OCI-LY1 (cell line): Measurements from ENCODE around the gene RXFP3.

Experiments used
- H2AFZ ChIP-seq: fragments of 200-600 bp; sonication (generic), shearing (Covaris generic); 2 replicates; pipeline ENCODE4 v1.6.0; 2014; ENCODE audit warnings: antibody characterized with exemption, mild to moderate bottlenecking, low read length
- H3F3A ChIP-seq: fragments of 200-600 bp; sonication (generic), shearing (Covaris generic); 2 replicates; pipeline ENCODE4 v1.6.0; 2014; ENCODE audit warnings: mild to moderate bottlenecking, antibody characterized with exemption, low read length, moderate library complexity; ENCODE audit not compliant: insufficient read depth
- H3K27ac ChIP-seq: fragments of 200-600 bp; sonication (generic); 2 replicates; pipeline ENCODE4 v1.5.1; 2014; ENCODE audit warnings: low read length, mixed run types, mild to moderate bottlenecking, low read depth; ENCODE audit not compliant: poor library complexity, severe bottlenecking
- H3K27me3 ChIP-seq: fragments of 200-600 bp; sonication (generic); 2 replicates; pipeline ENCODE4 v1.6.0; 2014; ENCODE audit warnings: antibody characterized with exemption, mild to moderate bottlenecking, low read length, moderate library complexity; ENCODE audit not compliant: insufficient read depth
- H3K36me3 ChIP-seq: fragments of 200-600 bp; sonication (generic); 2 replicates; pipeline ENCODE4 v1.6.1; 2014; ENCODE audit warnings: mild to moderate bottlenecking, antibody characterized with exemption, low read length, moderate library complexity, mixed read lengths; ENCODE audit not compliant: insufficient read depth
- H3K4me1 ChIP-seq: fragments of 200-600 bp; sonication (generic); 2 replicates; pipeline ENCODE4 v1.5.1; 2014; ENCODE audit warnings: mild to moderate bottlenecking, low read length, moderate library complexity; ENCODE audit not compliant: insufficient read depth, severe bottlenecking
- H3K4me2 ChIP-seq: fragments of 200-600 bp; sonication (generic), shearing (Covaris generic); 2 replicates; pipeline ENCODE4 v1.6.1; 2014; ENCODE audit warnings: low read length
- H3K4me3 ChIP-seq: fragments of 200-600 bp; sonication (generic); 2 replicates; pipeline ENCODE4 v1.5.1; 2014; ENCODE audit warnings: low read length, low read depth, mild to moderate bottlenecking, mixed read lengths; ENCODE audit not compliant: poor library complexity, severe bottlenecking
- H3K79me2 ChIP-seq: fragments of 200-600 bp; shearing (Covaris generic); 2 replicates; pipeline ENCODE4 v1.6.1; 2016; ENCODE audit warnings: mixed run types, low read length, mixed read lengths; ENCODE audit not compliant: insufficient read depth
- H3K9ac ChIP-seq: fragments of 200-600 bp; sonication (generic), shearing (Covaris generic); 2 replicates; pipeline ENCODE4 v1.6.1; 2014; ENCODE audit warnings: mild to moderate bottlenecking, low read length, mixed read lengths
- H3K9me2 ChIP-seq: fragments of 200-600 bp; sonication (generic), shearing (Covaris generic); 2 replicates; pipeline ENCODE4 v1.6.1; 2014; ENCODE audit warnings: low read depth, mild to moderate bottlenecking, low read length, mixed read lengths
- H3K9me3 ChIP-seq: fragments of 200-600 bp; shearing (Covaris generic); 2 replicates; pipeline ENCODE4 v1.6.1; 2014; ENCODE audit warnings: low read length, mixed read lengths
- H4K20me1 ChIP-seq: fragments of 200-600 bp; sonication (generic), shearing (Covaris generic); 2 replicates; pipeline ENCODE4 v1.6.0; 2016; ENCODE audit warnings: mild to moderate bottlenecking, low read length; ENCODE audit not compliant: insufficient read depth
- EZH2 ChIP-seq: fragments of 200-600 bp; sonication (generic), shearing (Covaris generic); IDR thresholded peaks from 2 replicates; pipeline ENCODE4 v1.8.0; 2017; ENCODE audit warnings: borderline replicate concordance, mixed run types, mild to moderate bottlenecking, antibody characterized with exemption, low read length, moderate library complexity, mixed read lengths
- TF ChIP-seq, protein P1 (sequence below): fragments of 200-600 bp; sonication (generic), shearing (Covaris generic); IDR thresholded peaks from 2 replicates; pipeline ENCODE4 v1.5.1; 2017; ENCODE audit warnings: mild to moderate bottlenecking, antibody characterized with exemption, low read length, moderate library complexity, mixed read lengths

The RXFP3 gene

GRCh38 chr5:33892620-33893137 is 43.5 kb upstream of the RXFP3 start:
- TF ChIP-seq, protein P1, sequence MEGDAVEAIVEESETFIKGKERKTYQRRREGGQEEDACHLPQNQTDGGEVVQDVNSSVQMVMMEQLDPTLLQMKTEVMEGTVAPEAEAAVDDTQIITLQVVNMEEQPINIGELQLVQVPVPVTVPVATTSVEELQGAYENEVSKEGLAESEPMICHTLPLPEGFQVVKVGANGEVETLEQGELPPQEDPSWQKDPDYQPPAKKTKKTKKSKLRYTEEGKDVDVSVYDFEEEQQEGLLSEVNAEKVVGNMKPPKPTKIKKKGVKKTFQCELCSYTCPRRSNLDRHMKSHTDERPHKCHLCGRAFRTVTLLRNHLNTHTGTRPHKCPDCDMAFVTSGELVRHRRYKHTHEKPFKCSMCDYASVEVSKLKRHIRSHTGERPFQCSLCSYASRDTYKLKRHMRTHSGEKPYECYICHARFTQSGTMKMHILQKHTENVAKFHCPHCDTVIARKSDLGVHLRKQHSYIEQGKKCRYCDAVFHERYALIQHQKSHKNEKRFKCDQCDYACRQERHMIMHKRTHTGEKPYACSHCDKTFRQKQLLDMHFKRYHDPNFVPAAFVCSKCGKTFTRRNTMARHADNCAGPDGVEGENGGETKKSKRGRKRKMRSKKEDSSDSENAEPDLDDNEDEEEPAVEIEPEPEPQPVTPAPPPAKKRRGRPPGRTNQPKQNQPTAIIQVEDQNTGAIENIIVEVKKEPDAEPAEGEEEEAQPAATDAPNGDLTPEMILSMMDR = no peak
- no peak for TF ChIP-seq EZH2
- Histone ChIP-seq H2AFZ (no peak overlapping the region), H3K27ac (no peak overlapping the region), H3K4me1 (no peaks in the 10 kb centered on the region), H3K79me2 (no peaks in the 10 kb centered on the region), H3K4me3 (no peak overlapping the region), H3K9me3 (no peaks in the 10 kb centered on the region), H4K20me1 (no peaks in the 10 kb centered on the region), H3K27me3 (no peaks in the 10 kb centered on the region), H3F3A (no peaks in the 10 kb centered on the region), H3K9me2 (no peaks in the 10 kb centered on the region), H3K36me3 (no peaks in the 10 kb centered on the region), H3K9ac (no peak overlapping the region), H3K4me2 (no peak overlapping the region)

DNA sequence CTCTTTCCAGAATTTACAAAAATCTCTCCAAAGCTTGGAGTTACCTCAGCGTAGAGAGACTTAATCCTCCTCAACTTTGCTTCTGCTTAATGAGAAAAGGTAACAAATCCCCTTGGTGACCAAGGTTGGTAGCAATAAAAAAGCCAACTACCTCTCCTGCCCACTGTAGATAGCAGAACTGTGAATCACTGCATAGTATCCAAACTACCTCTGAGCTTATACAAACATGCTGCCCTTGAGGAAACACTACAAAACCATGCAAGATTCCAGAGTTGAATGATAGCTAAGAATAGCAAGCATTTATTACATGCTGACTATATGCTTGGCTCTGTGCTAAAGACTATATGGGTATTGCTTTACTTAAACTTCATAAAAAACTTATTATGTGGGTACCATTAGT is 41.6 kb upstream of the RXFP3 start:
- no peak overlapping the region for H3K4me3 ChIP-seq
- no peaks in the 10 kb centered on the region for H3K36me3 ChIP-seq
- H3K4me2 ChIP-seq = no peak overlapping the region
- TF ChIP-seq, protein P1 = no peak
- TF ChIP-seq EZH2 = no peak
- no peaks in the 10 kb centered on the region for H3K79me2 ChIP-seq
- H3K4me1 ChIP-seq = no peaks in the 10 kb centered on the region
- no peaks in the 10 kb centered on the region for H3F3A ChIP-seq
- H4K20me1 ChIP-seq = no peaks in the 10 kb centered on the region
- no peak overlapping the region for H3K9ac ChIP-seq
- H3K9me3 ChIP-seq = no peaks in the 10 kb centered on the region
- H3K9me2 ChIP-seq = no peaks in the 10 kb centered on the region
- H2AFZ ChIP-seq = no peak overlapping the region
- no peak overlapping the region for H3K27ac ChIP-seq
- no peaks in the 10 kb centered on the region for H3K27me3 ChIP-seq

GRCh38 chr5:33901156-33901555 is 35.0 kb upstream of the RXFP3 start:
- Histone ChIP-seq H3K27ac (no peak overlapping the region), H3K4me2 (no peak overlapping the region), H3K9me3 (no peaks in the 10 kb centered on the region), H3F3A (no peaks in the 10 kb centered on the region), H3K27me3 (no peaks in the 10 kb centered on the region), H3K79me2 (no peaks in the 10 kb centered on the region), H2AFZ (no peak overlapping the region), H3K9me2 (no peaks in the 10 kb centered on the region), H3K4me3 (no peak overlapping the region), H3K4me1 (no peaks in the 10 kb centered on the region), H4K20me1 (no peaks in the 10 kb centered on the region), H3K36me3 (no peaks in the 10 kb centered on the region), H3K9ac (no peak overlapping the region)
- TF ChIP-seq, protein P1 = no peak
- no peak for TF ChIP-seq EZH2
